NT2/D1 (cell line): ENCODE results near the gene SLFN12L.
A peak's percentile ranks its signal among the peaks of the same experiment; 100 is the strongest.

Source experiments
- DNase-seq: peaks from one replicate; pipeline ENCODE4 v3.0.0-alpha.2; 2011; ENCODE audit warnings: low read depth, low spot score
- H3K27me3 ChIP-seq: 2 replicates; pipeline ENCODE4 v1.6.0; 2011; ENCODE audit warnings: mild to moderate bottlenecking; ENCODE audit not compliant: insufficient read length, insufficient read depth
- H3K36me3 ChIP-seq: 2 replicates; pipeline ENCODE4 v1.6.1; 2011; ENCODE audit warnings: mild to moderate bottlenecking, low read length, mixed read lengths; ENCODE audit not compliant: insufficient read depth, insufficient read length
- H3K4me1 ChIP-seq: 2 replicates; pipeline ENCODE4 v1.5.1; 2011; ENCODE audit not compliant: insufficient read depth, insufficient read length
- H3K4me3 ChIP-seq: 2 replicates; pipeline ENCODE4 v1.5.1; 2011; ENCODE audit warnings: low read depth; ENCODE audit not compliant: insufficient read length
- H3K9ac ChIP-seq: 2 replicates; pipeline ENCODE4 v1.6.0; 2011; ENCODE audit warnings: low read depth; ENCODE audit not compliant: insufficient read length
- H3K9me3 ChIP-seq: 2 replicates; pipeline ENCODE4 v1.5.1; 2011; ENCODE audit warnings: mild to moderate bottlenecking, low read length; ENCODE audit not compliant: insufficient read depth
- SUZ12 ChIP-seq: IDR thresholded peaks from 2 replicates; pipeline ENCODE4 v1.6.1; 2011; ENCODE audit not compliant: insufficient read length, insufficient read depth; ENCODE audit errors: extremely low read depth
- YY1 ChIP-seq: IDR thresholded peaks from 2 replicates; pipeline ENCODE4 v1.6.1; 2011; ENCODE audit not compliant: insufficient read length, insufficient read depth
- ZNF274 ChIP-seq: IDR thresholded peaks from 2 replicates; pipeline ENCODE4 v1.6.1; 2011; ENCODE audit warnings: mild to moderate bottlenecking, low read depth, low read length

Gene SLFN12L

DNA sequence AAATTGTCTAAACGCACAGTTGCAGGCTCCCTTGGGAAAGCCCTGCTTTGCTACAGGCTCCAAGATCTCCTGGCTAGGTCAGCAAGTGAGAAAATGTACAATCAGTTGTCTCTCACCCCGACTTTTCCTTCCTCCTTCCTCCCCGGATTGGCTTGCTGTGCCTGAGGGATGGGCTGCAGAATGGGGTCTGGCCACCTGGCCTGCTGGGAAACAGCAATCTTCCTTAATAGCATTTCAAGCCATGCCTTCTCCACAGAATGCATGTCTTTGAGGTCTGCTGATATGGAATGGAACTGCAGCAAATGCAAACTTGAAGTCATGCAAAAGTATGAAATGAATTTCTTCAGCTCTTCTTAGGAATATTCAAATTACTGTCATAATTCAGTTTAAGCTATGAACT is 46.1 kb downstream of the SLFN12L start:
- H3K36me3 ChIP-seq = no peaks in the 10 kb centered on the region
- TF ChIP-seq SUZ12 (no peak), ZNF274 (no peak), YY1 (no peak)
- no peak overlapping the region for H3K4me3 ChIP-seq
- DNase-seq = no peak
- H3K4me1 ChIP-seq = peaks cover 2% of the 10 kb centered on the region
- H3K27me3 ChIP-seq = peaks cover 61% of the 10 kb centered on the region
- H3K9me3 ChIP-seq = no peaks in the 10 kb centered on the region
- no peak overlapping the region for H3K9ac ChIP-seq

DNA sequence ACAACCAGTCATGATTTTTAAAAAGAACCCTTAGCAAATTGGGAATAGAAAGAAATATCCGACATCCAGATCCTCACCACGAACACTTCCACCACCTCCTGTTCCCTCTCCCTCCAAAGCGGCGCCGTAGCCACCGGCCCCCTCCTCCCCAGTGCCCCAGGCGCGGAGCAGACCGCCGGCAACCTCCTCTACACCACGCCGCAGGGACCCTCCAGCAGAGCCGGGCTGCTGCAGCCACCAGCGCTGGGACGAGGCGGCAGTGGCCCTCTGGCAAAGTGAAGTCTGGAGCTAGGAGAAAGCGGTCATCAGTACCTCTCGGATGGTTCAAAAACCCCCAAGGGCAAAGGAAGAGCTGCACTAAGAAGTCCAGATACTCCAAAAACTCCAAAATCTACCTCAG is 47.5 kb downstream of the SLFN12L start:
- H3K9ac ChIP-seq = no peak overlapping the region
- TF ChIP-seq SUZ12 = no peak
- no peaks in the 10 kb centered on the region for H3K4me1 ChIP-seq
- H3K9me3 ChIP-seq = no peaks in the 10 kb centered on the region
- peaks cover 63% of the 10 kb centered on the region for H3K27me3 ChIP-seq
- H3K4me3 ChIP-seq = no peak overlapping the region
- no peak for DNase-seq
- H3K36me3 ChIP-seq = no peaks in the 10 kb centered on the region

DNA sequence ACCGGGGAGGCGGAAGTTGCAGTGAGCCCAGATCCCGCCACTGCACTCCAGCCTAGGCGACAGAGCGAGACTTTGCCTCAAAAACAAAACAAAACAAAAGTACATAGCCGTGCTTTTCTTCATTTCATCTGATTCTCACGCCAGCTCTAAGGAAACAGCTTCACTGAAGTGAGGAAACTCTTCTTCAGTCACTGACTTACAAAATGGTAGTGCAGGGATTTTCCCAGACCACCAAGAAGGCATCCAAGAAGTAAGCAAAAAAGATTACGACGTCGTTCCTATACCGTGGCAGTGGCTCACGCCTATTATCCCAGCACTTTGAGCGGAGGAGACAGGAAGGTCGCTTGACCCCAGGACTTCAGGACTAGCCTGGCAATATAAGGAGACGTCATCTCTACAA is 48.5 kb downstream of the SLFN12L start:
- TF ChIP-seq SUZ12 (no peak), YY1 (no peak), ZNF274 (no peak)
- DNase-seq = no peak
- Histone ChIP-seq H3K9me3 (no peaks in the 10 kb centered on the region), H3K27me3 (peaks cover 70% of the 10 kb centered on the region), H3K9ac (no peak overlapping the region), H3K4me1 (no peaks in the 10 kb centered on the region), H3K36me3 (no peaks in the 10 kb centered on the region), H3K4me3 (no peak overlapping the region)

DNA sequence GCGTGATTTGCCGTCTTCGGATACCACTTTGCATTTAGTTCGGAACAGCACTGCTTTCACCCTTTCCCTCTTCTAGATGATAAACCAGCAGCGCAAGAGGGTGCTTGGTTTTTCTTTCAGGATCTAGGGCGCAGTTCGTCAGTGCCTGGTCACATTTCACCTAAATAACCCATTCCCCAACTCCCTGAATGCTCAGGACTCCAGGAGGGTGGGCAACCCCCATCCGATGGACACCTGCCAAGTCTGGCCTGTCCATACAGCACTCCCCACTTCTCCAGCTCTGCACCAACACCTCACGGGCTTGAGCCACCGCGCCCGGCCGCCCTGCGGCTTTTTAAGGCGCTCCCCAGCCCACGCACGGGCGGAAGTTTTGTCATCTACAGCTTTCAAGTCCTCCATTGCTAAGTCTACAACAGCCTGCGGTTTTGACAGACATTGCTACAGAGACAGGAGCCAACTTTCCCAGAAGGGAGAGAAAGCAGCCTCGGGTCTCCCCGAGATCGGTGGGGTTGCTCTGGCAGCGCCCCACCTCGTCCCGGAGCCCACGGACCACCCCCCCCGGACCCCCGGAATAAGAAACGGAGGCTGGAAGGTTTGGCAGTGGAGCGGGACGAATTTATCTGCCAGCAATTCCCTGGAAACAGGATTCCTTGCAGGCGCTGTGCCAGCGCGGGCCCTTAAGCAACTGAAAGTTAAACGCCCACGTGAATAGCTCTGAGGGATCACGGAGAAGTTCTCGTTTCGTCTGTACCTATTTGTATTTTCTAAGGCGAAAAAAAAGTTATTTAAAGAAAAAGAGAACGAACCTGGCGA is 50.4 kb downstream of the SLFN12L start:
- DNase-seq = no peak
- H3K9me3 ChIP-seq = peaks cover 13% of the 10 kb centered on the region; the same call in 1 of the 2 replicates
- no peaks in the 10 kb centered on the region for H3K4me1 ChIP-seq
- TF ChIP-seq ZNF274 (no peak), SUZ12 (no peak), YY1 (no peak)
- no peaks in the 10 kb centered on the region for H3K36me3 ChIP-seq
- H3K4me3 ChIP-seq = peak overlapping the region; percentile 40
- H3K9ac ChIP-seq = no peak overlapping the region
- peaks cover 70% of the 10 kb centered on the region for H3K27me3 ChIP-seq

DNA sequence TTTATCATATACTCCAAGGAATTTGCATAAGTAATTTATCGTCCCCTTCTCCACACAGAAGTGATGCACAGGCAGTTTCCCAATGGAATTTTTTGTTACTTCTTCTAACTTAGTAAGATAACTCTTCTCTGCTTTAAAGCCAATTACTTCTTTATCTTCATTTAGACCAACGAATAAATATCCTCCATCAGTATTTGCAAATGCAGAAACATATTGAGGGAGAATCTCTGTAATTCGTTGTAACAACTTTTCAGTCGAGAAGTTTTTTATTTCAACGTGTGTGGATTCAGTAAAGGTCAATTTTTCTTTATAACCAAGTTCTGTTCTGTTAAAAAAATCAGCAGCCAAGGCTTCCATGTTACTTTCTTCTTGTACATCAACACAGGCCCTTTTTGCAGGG is 58.2 kb downstream of the SLFN12L start:
- Histone ChIP-seq H3K4me1 (no peaks in the 10 kb centered on the region), H3K27me3 (peaks cover 8% of the 10 kb centered on the region), H3K4me3 (no peak overlapping the region), H3K9me3 (peaks cover 13% of the 10 kb centered on the region; the same call in 1 of the 2 replicates), H3K9ac (no peak overlapping the region), H3K36me3 (no peaks in the 10 kb centered on the region)
- no peak for DNase-seq
- no peak for TF ChIP-seq ZNF274
- TF ChIP-seq YY1 = no peak

DNA sequence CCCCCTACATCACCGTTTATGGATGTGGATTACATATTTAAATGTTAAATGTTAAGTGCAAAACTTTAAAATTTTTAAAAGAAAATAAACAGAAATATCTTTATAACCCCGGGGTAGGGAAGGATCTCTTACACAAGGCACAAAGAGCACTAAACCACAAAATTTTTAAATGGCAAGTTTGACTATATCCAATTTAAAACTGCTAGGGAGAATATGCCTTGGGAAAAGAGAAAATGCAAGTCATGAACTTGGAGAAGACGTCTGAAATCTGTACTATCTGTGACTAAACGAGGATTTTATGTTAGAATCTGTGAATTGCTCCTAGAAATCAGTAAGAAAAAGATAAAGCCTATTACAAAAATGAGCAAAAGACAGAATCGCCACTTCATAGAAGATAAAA is 60.2 kb downstream of the SLFN12L start:
- no peaks in the 10 kb centered on the region for H3K36me3 ChIP-seq
- no peaks in the 10 kb centered on the region for H3K4me1 ChIP-seq
- no peak overlapping the region for H3K4me3 ChIP-seq
- no peak for TF ChIP-seq ZNF274
- no peak for TF ChIP-seq SUZ12
- TF ChIP-seq YY1 = no peak
- H3K9me3 ChIP-seq = no peaks in the 10 kb centered on the region
- H3K9ac ChIP-seq = no peak overlapping the region
- peaks cover 7% of the 10 kb centered on the region for H3K27me3 ChIP-seq
- no peak for DNase-seq

DNA sequence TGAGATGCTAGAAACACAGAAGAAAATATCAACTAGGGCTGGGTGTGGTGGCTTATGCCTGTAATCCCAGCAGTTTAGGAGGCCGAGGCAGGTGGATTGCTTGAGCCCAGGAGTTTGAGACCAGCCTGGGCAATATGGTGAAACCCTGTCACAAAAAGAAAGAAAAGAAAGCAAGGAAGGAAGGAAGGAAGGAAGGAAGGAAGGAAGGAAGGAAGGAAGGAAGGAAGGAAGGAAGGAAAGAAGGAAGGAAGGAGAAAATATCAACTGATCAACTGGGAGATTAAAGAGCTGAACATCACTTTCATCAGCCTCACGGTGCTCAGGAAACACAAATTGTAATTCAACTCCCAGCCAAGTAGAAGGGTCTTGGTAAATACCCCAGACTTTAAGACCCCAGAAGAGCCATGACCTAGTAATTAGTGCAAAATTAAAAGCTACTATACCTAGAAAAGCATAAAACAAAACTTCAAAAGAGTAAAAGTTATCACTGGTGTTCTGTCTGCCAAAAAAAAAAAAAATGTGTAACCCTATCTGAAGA is 61.1 kb downstream of the SLFN12L start:
- H3K9me3 ChIP-seq = no peaks in the 10 kb centered on the region
- no peak for DNase-seq
- no peak overlapping the region for H3K9ac ChIP-seq
- H3K27me3 ChIP-seq = peaks cover 7% of the 10 kb centered on the region
- TF ChIP-seq SUZ12 (no peak), YY1 (no peak), ZNF274 (no peak)
- no peaks in the 10 kb centered on the region for H3K36me3 ChIP-seq
- H3K4me1 ChIP-seq = no peaks in the 10 kb centered on the region
- H3K4me3 ChIP-seq = no peak overlapping the region
